Activated CD8-positive, alpha-beta memory T cell treated with anti-CD3 and anti-CD28 coated beads for 36 hours (primary cell): ENCODE data around the gene ZMYND8. TPM values are rescaled to one million over a fixed set of nuclear protein-coding genes. Genes with fewer than 3 reads are reported as not detected.
"Not testable (repeated sequence)": the region's sequence is repeated elsewhere in the genome, so short reads cannot be mapped to it uniquely, and the experiment has no call there.

Experiments
- CTCF ChIA-PET: fragments of 350-600 bp; sonication (Branson Sonifier 250); formaldehyde crosslinking; loops from one replicate; lab custom pipeline; 2021; ENCODE audit warnings: antibody characterized with exemption; lab: Charles Lee
- POLR2A ChIA-PET: fragments of 350-600 bp; sonication (Branson Sonifier 250); formaldehyde crosslinking; loops from one replicate; lab custom pipeline; 2021; ENCODE audit warnings: antibody characterized with exemption; lab: Charles Lee
- total RNA-seq, 2 experiments: library from RNA; stranded (reverse); gene quantifications; one replicate each; pipeline ENCODE4 v1.2.3, GENCODE V29; 2021

The ZMYND8 gene
- total RNA-seq, 2 experiments from 2014 or later = 28.7 to 29.1 TPM

- CTCF ChIA-PET = no interaction called here
- POLR2A ChIA-PET = no interaction called here
Observed at GRCh38 chr20:47253872-47254271, 102.6 kb downstream of the ZMYND8 start.

GRCh38 chr20:47252879-47253307, 103.6 kb downstream of the ZMYND8 start:
- CTCF ChIA-PET = no interaction called here
- POLR2A ChIA-PET = no interaction called here

DNA sequence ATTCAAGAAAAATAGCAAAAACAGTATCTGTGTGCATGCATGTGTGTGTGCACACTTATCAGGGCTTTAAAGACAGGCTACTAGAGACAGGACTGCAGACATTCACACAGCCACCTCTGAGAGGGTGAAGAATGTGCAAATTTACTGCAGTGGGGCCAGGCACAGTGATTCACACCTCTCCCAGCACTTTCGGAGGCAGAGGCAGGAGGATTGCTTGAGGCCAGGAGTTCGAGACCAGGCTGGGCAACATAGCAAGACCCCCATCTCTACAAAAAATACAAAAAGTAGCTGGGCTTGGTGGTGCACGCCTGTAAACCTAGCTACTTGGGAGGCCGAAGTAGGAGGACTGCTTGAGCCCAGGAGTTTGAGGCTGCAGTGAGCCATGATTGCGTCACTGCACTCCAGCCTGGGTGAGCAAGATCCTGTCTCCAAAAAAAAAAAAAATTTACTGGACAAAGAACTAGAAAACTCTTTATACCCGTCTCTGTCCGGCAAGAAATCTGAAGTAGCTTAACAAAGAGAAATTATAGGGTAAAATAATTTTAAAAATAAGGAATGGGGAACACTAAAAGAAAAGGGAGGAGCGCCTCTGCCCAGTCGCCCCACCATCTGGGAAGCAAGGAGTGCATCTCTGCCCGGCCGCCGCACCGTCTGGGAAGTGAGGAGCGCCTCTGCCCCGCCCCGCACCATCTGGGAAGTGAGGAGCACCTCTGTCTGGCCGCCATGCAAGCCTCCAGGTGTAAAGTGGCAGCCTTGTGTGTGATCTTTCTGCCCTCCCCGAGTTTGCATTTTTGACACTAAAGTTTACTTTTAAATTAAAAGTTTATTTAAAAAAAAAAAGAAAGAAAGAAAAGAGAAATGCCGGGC, 105.1 kb downstream of the ZMYND8 start:
- CTCF ChIA-PET = interaction anchor here (1.0 kb wide), 1 partner anchor 32 kb away, joined by 5 read pairs; no protein-coding TSS in a partner anchor

GRCh38 chr20:47250360-47250759, 106.1 kb downstream of the ZMYND8 start:
- ChIA-PET CTCF (interaction anchor here (0.6 kb wide), 1 partner anchor 20 kb away, joined by 3 read pairs; no protein-coding TSS in a partner anchor), POLR2A (no interaction called here)

More for the DNA sequence above, 105.1 kb downstream of the ZMYND8 start:
- POLR2A ChIA-PET = interaction anchor here (0.7 kb wide), 1 partner anchor 67 kb away, joined by 3 read pairs; no protein-coding TSS in a partner anchor

DNA sequence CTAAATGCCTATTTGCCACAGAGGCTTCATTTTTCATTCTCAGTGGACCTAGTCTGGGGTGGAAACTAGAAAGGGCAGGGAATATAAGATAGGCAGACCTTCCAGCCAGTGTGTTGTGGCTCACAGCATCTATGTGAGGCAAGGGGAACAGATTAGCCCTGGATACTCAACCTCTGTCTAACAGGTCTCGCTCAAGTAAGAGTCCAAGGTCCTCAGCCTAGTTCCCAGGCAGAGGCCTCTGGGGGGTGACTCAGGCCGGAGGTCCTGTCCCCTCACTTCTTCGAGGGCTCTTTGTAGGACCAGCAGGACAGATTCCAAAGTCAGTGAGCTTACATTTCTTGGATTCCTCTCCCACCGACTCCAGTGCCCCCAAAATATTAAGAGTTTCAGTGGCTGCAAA, 106.6 kb downstream of the ZMYND8 start:
- ChIA-PET CTCF (interaction anchor here (0.6 kb wide), 1 partner anchor 21 kb away, joined by 3 read pairs; no protein-coding TSS in a partner anchor), POLR2A (no interaction called here)

GRCh38 chr20:47248448-47248966, 108.0 kb downstream of the ZMYND8 start:
- ChIA-PET POLR2A (no interaction called here), CTCF (interaction anchor here (0.9 to 1.1 kb wide), 2 partner anchors 25 to 136 kb away, joined by 3 to 5 read pairs; no protein-coding TSS in a partner anchor)

DNA sequence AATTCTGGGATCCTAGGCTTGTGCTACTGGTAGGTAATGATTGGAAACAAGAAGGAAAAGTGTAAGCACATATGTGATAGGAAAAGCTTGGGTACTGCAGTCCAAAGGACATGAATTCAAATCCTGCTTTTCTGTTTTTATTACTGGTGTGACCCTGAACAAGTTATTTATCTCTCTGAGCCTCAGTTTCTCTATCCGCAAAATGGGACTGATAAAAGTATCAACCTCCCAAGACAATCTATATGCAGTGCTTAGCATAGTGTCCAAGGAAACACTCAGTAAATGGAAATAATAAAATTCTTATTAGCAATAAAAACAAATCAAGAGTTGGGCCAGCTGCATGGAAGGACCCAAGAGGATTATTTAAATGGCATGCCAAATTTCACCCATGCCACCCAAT, 108.5 kb downstream of the ZMYND8 start:
- POLR2A ChIA-PET = no interaction called here

GRCh38 chr20:47246061-47246777, 110.3 kb downstream of the ZMYND8 start:
- ChIA-PET CTCF (no interaction called here), POLR2A (no interaction called here)

More for the DNA sequence above, 108.5 kb downstream of the ZMYND8 start:
- CTCF ChIA-PET = interaction anchor here (1.1 kb wide), 1 partner anchor 25 kb away, joined by 3 read pairs; no protein-coding TSS in a partner anchor

- POLR2A ChIA-PET = not testable (repeated sequence)
- CTCF ChIA-PET = interaction anchor here (0.5 kb wide), 1 partner anchor 307 kb away, joined by 3 read pairs; no protein-coding TSS in a partner anchor
Observed at GRCh38 chr20:47245166-47245565, 111.3 kb downstream of the ZMYND8 start.

GRCh38 chr20:47244451-47244850, 112.0 kb downstream of the ZMYND8 start:
- CTCF ChIA-PET = interaction anchor here (0.6 kb wide), 1 partner anchor 21 kb away, joined by 3 read pairs; no protein-coding TSS in a partner anchor
- POLR2A ChIA-PET = no interaction called here

- ChIA-PET POLR2A (no interaction called here), CTCF (interaction anchor here (0.6 kb wide), 1 partner anchor 20 kb away, joined by 3 read pairs; no protein-coding TSS in a partner anchor)
Observed at GRCh38 chr20:47243532-47244305, 112.8 kb downstream of the ZMYND8 start.

DNA sequence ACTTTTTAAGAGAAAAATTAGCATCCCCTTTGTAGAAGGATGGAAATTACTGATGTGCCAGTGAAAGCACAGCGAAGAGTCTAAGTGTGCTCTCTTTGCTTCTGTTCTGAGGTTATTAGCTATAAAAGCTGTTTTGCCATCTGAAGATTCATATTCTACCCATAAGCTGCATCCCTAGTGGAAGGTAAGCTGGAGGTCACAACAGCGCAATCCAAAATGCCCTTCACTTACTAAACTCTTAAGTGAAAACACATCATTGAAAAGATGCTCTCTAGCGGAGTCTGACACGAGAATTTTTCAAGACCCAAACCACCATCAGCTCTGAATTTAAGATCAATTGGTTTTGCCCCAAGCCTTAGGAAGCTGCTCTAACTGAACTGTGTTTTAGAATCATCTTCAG, 113.5 kb downstream of the ZMYND8 start:
- POLR2A ChIA-PET = no interaction called here
- CTCF ChIA-PET = interaction anchor here (1.9 kb wide), 1 partner anchor 141 kb away, joined by 8 read pairs; no protein-coding TSS in a partner anchor

- ChIA-PET POLR2A (no interaction called here), CTCF (interaction anchor here (0.7 to 1.9 kb wide), 4 partner anchors 17 to 143 kb away, joined by 3 to 8 read pairs (median 4); no protein-coding TSS in a partner anchor)
Observed at GRCh38 chr20:47241345-47241781, 115.1 kb downstream of the ZMYND8 start.

- POLR2A ChIA-PET, CTCF ChIA-PET: not testable (repeated sequence)
Observed at GRCh38 chr20:47240096-47240495, 116.4 kb downstream of the ZMYND8 start.

DNA sequence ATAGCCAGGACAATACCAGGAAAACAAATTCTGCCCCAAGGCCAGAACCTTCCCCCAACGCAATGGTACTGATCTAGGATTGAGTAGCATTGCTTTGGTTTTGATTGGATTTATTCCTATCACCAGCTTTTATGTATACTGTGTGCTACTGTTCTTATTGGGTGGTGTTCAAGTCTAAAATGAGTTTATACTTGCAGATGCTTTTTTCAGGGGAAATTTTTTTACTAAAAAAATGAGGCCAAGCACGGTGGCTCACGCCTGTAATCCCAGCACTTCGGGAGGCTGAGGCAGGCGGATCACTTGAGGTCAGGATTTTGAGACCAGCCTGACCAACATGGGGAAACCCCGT, 116.8 kb downstream of the ZMYND8 start:
- CTCF ChIA-PET = no interaction called here
- POLR2A ChIA-PET = no interaction called here

- ChIA-PET CTCF (no interaction called here), POLR2A (no interaction called here)
Observed at GRCh38 chr20:47238780-47239718, 117.5 kb downstream of the ZMYND8 start.

- POLR2A ChIA-PET = no interaction called here
- CTCF ChIA-PET = no interaction called here
Observed at GRCh38 chr20:47237715-47238114, 118.8 kb downstream of the ZMYND8 start.

DNA sequence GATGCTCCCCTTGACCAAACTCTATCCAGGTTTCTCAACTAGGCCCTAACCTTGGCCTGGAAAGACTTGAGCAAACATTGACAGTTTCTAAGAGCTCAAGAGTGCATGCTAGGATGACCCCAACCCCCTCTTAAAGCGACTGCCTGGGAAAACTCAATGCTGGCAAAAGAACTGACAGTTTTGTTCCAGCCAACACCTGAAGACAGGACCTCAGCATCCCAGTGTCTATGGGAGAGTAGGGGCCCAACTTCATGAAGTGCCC, 119.9 kb downstream of the ZMYND8 start:
- ChIA-PET CTCF (interaction anchor here (1.1 kb wide), 1 partner anchor 148 kb away, joined by 3 read pairs; no protein-coding TSS in a partner anchor), POLR2A (no interaction called here)
